NCI-H510A treated with DMSO at 0.1 percent for 48 hours (cell line): ENCODE measurements around the gene DOHH.

Experiments
- DNase-seq: peaks from one replicate; lab custom pipeline; 2025; lab: John Stamatoyannopoulos, UW

The DOHH gene

GRCh38 chr19:3500429-3501101, at the start of gene DOHH:
Gene DOHH (minus strand): TSS chr19:3500674. CDS start chr19:3496814, 3,860 bp downstream.
- peak; percentile 83 for DNase-seq

- no peak for DNase-seq
Measured at GRCh38 chr19:3549816-3550215, 49.3 kb upstream of the DOHH start.

GRCh38 chr19:3548606-3549005, 48.1 kb upstream of the DOHH start:
- no peak for DNase-seq

GRCh38 chr19:3547767-3548282, 47.4 kb upstream of the DOHH start:
- no peak for DNase-seq

GRCh38 chr19:3547301-3547731, 46.8 kb upstream of the DOHH start:
- DNase-seq, result no peak

- no peak for DNase-seq
Measured at GRCh38 chr19:3546119-3546518, 45.6 kb upstream of the DOHH start.

GRCh38 chr19:3545669-3546034, 45.2 kb upstream of the DOHH start:
- no peak for DNase-seq

GRCh38 chr19:3544742-3545668, 44.5 kb upstream of the DOHH start:
- peak; percentile 17 for DNase-seq

GRCh38 chr19:3544058-3544376, 43.5 kb upstream of the DOHH start:
- no peak for DNase-seq

- DNase-seq, result no peak
Measured at GRCh38 chr19:3543150-3544057, 42.9 kb upstream of the DOHH start.

- DNase-seq, result no peak
Measured at GRCh38 chr19:3539756-3540118, 39.3 kb upstream of the DOHH start.

- no peak for DNase-seq
Measured at GRCh38 chr19:3538965-3539755, 38.7 kb upstream of the DOHH start, which contains the start of gene TEKTIP1. Gene TEKTIP1 (plus strand): TSS chr19:3539174. CDS start chr19:3539178, 4 bp downstream.

GRCh38 chr19:3538258-3538929, 37.9 kb upstream of the DOHH start:
- DNase-seq, result no peak

GRCh38 chr19:3537438-3538240, 37.2 kb upstream of the DOHH start:
- DNase-seq, result no peak

- DNase-seq, result no peak
Measured at GRCh38 chr19:3537101-3537437, 36.6 kb upstream of the DOHH start.

GRCh38 chr19:3536429-3537100, 36.1 kb upstream of the DOHH start:
- DNase-seq, result no peak

- no peak for DNase-seq
Measured at GRCh38 chr19:3535981-3536380, 35.5 kb upstream of the DOHH start.

- DNase-seq, result no peak
Measured at GRCh38 chr19:3535563-3535965, 35.1 kb upstream of the DOHH start.

GRCh38 chr19:3535235-3535535, 34.7 kb upstream of the DOHH start:
- no peak for DNase-seq
